SJSA1 (cell line): Measurements from ENCODE around the gene LRRC18. TPM values are rescaled to one million over a fixed set of nuclear protein-coding genes. Genes with fewer than 3 reads are reported as not detected.

ENCODE experiments used
- DNase-seq, 2 experiments: peaks; one replicate each; pipeline ENCODE4 v3.0.0-alpha.2; 2015 to 2020; ENCODE audit warnings: low spot score in 2 of 2, low read depth in 1 of 2
- H3K27ac ChIP-seq: fragments of 250-450 bp; sonication (Bioruptor Pico); 2 replicates; pipeline ENCODE4 v1.5.1; 2020; ENCODE audit warnings: mild to moderate bottlenecking, moderate library complexity
- H3K27me3 ChIP-seq: fragments of 250-450 bp; sonication (Bioruptor Pico); replicated peaks from 2 replicates; pipeline ENCODE4 v1.5.1; 2020; ENCODE audit warnings: mild to moderate bottlenecking, moderate library complexity
- H3K36me3 ChIP-seq: fragments of 250-450 bp; sonication (Bioruptor Pico); 2 replicates; pipeline ENCODE4 v1.5.1; 2020; ENCODE audit warnings: mild to moderate bottlenecking
- H3K4me1 ChIP-seq: fragments of 250-450 bp; sonication (Bioruptor Pico); replicated peaks from 2 replicates; pipeline ENCODE4 v1.6.1; 2021; ENCODE audit warnings: mild to moderate bottlenecking
- H3K4me3 ChIP-seq: fragments of 250-450 bp; sonication (Bioruptor Pico); 2 replicates; pipeline ENCODE4 v1.5.1; 2020; ENCODE audit warnings: mild to moderate bottlenecking
- H3K9me3 ChIP-seq: fragments of 250-450 bp; sonication (Bioruptor Pico); replicated peaks from 2 replicates; pipeline ENCODE4 v1.5.1; 2020; ENCODE audit warnings: mild to moderate bottlenecking
- total RNA-seq: library from RNA; depleted of rRNA; stranded (reverse); fragments of >200 nt; shearing (Covaris generic); gene quantifications from 2 replicates; pipeline ENCODE4 v1.2.3, GENCODE V29; 2014

LRRC18 gene
- total RNA-seq, 1 experiment from 2014 or later, result not detected

DNA sequence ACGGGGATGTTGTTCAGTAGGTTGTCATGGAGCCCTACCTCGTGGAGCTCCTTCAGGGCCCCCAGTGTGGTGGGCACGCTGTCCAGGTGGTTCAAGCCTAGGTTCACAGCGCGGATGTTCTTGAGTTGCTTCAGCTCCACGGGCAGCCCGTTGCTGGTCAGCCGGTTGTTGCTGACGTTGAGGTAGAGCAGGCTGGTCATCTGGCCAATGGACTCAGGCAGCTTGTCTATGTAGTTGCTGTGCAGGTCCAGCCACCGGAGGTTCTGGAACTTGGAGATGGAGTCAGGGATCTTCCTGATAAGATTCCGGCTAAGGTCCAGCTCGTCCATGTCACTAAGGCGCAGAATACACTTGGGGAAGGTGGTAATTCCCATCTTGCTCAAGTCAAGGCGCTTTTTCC is 26.0 kb downstream of the LRRC18 start:
- H3K36me3 ChIP-seq, result no peaks in the 10 kb centered on the region
- peaks cover 21% of the 10 kb centered on the region for H3K27me3 ChIP-seq
- no peaks in the 10 kb centered on the region for H3K9me3 ChIP-seq
- DNase-seq, result no peak
- no peak overlapping the region for H3K4me3 ChIP-seq
- H3K27ac ChIP-seq, result no peak overlapping the region
- H3K4me1 ChIP-seq, result no peaks in the 10 kb centered on the region

DNA sequence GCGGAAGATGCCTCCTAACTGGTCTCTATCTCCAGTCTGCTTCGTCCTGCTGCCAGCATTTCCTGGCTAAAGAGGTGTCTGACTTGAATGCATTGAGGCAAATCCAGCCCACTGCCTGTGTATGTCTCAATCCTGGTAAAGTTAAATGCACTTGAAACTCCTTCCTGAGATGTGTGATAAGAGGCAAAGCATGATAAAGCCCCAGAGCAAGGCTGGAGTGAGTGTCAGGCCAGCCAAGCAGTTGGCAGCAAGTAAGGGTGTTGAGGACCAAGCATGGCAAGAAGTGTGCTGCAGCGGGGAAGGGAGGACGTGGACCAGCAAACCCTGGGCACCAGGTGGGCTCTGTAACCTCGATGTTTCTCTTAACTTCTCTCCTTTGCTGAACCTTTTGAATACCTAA is 29.1 kb downstream of the LRRC18 start:
- Histone ChIP-seq H3K36me3 (no peaks in the 10 kb centered on the region), H3K27ac (no peak overlapping the region), H3K27me3 (0 out of 2 replicates have a peak, but pooled peaks cover under 1% of the 10 kb centered on the region), H3K4me1 (peaks cover 8% of the 10 kb centered on the region), H3K9me3 (no peaks in the 10 kb centered on the region; the same call in 1 of the 2 replicates), H3K4me3 (no peak overlapping the region)
- no peak for DNase-seq

DNA sequence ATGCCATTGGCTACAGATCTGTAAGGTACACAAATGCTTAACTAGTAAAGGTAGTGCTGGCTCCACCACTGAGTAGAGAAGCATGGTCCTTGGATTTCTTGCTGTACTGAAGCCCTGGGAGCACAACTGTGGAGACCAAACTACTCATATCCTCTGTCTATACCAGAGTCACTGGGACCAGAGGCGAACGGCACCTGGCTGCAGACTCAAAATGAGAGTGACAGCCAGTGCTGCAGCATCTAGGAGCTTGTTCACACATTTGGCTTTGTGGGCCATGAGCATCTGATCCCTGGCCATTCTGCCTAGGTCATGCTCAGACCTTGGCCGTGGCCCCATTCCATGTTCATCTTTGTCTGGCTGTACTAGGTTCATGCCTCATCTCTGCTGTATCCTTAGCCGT is 31.9 kb downstream of the LRRC18 start:
- no peaks in the 10 kb centered on the region for H3K27me3 ChIP-seq
- H3K4me3 ChIP-seq, result no peak overlapping the region
- H3K4me1 ChIP-seq, result peaks cover 11% of the 10 kb centered on the region
- no peaks in the 10 kb centered on the region for H3K36me3 ChIP-seq
- H3K9me3 ChIP-seq, result no peaks in the 10 kb centered on the region; the same call in 1 of the 2 replicates
- DNase-seq, result no peak
- no peak overlapping the region for H3K27ac ChIP-seq

DNA sequence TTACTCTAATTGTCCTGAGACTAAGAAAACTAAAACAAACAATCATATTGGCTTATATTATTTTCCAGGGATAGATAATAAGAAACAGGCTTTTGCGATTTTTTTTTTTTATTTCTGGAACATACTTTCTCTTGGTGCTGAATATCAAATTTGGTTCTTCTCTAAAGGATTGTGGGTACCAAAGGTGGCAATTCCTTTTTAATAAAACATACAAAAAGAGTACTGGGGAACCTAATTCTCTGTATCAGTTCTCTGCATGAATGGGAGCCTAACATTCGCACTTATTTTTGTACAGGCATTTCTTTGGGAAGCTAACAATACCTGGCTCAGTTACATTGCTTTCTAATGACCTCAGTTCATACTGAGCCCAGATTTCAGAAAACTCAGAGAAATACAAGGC is 32.8 kb downstream of the LRRC18 start:
- DNase-seq, result no peak
- Histone ChIP-seq H3K36me3 (no peaks in the 10 kb centered on the region), H3K9me3 (no peaks in the 10 kb centered on the region; the same call in 1 of the 2 replicates), H3K4me1 (peaks cover 11% of the 10 kb centered on the region), H3K27ac (no peak overlapping the region), H3K4me3 (no peak overlapping the region), H3K27me3 (no peaks in the 10 kb centered on the region)

DNA sequence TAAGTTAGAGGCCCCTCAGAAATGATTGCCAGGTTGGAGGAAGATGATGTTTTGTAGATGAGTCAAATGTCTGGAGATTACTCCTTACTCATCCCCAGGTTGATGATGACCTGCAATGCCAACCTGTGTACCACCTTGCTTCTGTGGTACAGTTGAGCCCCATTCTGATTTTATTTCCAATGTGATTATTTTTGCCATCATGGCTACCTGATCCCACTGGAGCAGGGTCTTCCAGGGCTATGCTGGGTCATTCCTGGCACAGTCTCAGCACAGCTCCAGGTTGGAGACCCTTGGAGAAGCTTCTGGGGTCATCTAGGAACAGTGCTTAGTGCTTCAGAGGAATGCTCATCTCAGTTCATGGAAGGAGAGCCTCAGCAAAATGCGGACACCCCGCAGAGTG is 34.3 kb downstream of the LRRC18 start:
- DNase-seq, result no peak
- Histone ChIP-seq H3K27me3 (no peaks in the 10 kb centered on the region), H3K27ac (no peak overlapping the region), H3K4me3 (no peak overlapping the region), H3K36me3 (no peaks in the 10 kb centered on the region), H3K4me1 (peaks cover 15% of the 10 kb centered on the region), H3K9me3 (no peaks in the 10 kb centered on the region; the same call in 1 of the 2 replicates)

DNA sequence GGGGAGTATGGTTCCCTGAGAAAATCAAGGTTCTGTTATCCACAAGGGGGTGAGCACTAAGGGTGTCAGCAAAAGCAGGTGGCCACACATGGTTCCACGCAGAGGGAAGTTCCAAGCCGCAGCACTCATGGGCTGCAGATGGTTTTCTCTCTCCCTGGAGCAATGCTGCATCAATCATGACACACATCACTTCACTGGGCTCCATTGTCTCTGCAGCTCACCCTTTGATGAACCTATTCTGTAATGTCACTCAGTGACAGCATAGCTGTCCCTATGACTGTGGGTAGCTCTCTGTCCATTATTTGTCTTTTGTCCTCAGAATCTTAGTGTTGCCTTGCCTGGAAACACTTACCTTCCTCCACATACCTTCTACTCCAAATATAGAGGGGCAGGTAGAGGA is 34.8 kb downstream of the LRRC18 start:
- no peaks in the 10 kb centered on the region; the same call in 1 of the 2 replicates for H3K9me3 ChIP-seq
- H3K4me1 ChIP-seq, result peaks cover 15% of the 10 kb centered on the region
- no peaks in the 10 kb centered on the region for H3K36me3 ChIP-seq
- DNase-seq, result no peak
- H3K27me3 ChIP-seq, result no peaks in the 10 kb centered on the region
- no peak overlapping the region for H3K27ac ChIP-seq
- no peak overlapping the region for H3K4me3 ChIP-seq

DNA sequence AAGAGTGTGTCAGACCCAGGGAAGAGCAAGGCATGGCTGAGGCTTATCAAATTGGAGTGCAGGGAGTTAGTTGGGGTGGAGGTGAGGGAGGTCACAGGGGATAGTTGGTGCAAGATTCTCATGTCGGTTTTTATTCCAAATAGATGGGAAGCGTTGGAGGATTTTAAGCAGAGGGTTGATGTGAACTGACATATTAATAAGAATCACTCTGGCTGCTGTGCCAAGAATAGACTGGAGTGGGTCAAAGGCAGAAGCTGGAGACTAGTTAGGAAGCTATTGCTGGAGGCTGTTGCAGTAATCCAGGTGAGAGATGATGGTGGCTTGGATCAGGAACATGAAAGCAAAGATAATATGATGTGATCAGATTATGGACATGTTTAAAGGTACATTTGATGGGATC is 36.5 kb downstream of the LRRC18 start:
- Histone ChIP-seq H3K4me1 (peaks cover 15% of the 10 kb centered on the region), H3K27ac (no peak overlapping the region), H3K36me3 (no peaks in the 10 kb centered on the region), H3K4me3 (no peak overlapping the region), H3K9me3 (no peaks in the 10 kb centered on the region; the same call in 1 of the 2 replicates), H3K27me3 (no peaks in the 10 kb centered on the region)
- DNase-seq, result no peak

DNA sequence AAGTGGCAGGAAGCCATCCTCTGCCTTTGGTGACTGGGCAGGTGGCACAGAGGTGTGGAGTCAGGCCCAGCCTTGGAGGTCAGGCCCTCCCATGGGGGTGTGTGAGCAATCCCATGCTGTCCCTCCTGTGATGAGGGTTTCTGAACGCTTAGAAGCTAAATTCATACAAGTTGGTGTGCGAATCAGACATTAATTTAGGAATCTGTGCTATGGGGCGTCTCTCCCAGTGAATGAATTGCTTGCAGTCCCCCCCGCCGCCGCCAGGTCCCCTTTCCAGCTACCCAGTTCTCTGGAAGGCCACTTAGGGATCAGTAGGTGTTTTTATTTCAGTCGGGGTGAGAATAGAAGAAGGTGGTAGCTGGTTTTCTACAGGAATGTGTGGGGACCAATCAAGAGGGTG is 37.5 kb downstream of the LRRC18 start:
- Histone ChIP-seq H3K4me1 (peaks cover 15% of the 10 kb centered on the region), H3K27me3 (no peaks in the 10 kb centered on the region), H3K9me3 (no peaks in the 10 kb centered on the region), H3K36me3 (no peaks in the 10 kb centered on the region), H3K4me3 (no peak overlapping the region), H3K27ac (no peak overlapping the region)
- DNase-seq, result no peak

DNA sequence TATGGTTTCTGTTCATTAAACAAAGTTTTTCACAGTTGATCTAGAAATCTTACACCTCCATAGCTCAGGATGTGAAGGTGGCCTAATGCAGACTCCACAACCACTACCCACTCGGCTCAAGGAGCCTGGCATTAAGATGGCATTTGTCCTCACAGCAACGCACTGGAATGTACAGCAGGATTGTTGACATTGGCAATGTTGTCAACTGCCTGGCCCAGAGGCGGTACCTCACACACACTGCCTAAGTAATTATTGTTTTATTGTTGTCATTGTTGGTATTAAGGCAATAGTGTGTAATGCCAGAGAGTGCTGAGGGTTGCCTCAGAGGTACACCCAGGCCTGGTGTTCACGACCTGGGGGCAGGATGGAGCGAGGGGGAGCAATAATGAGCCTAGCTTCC is 38.3 kb downstream of the LRRC18 start:
- no peaks in the 10 kb centered on the region for H3K9me3 ChIP-seq
- DNase-seq, result no peak
- no peak overlapping the region for H3K27ac ChIP-seq
- H3K4me1 ChIP-seq, result peaks cover 20% of the 10 kb centered on the region
- no peaks in the 10 kb centered on the region for H3K36me3 ChIP-seq
- H3K4me3 ChIP-seq, result no peak overlapping the region
- no peaks in the 10 kb centered on the region for H3K27me3 ChIP-seq

DNA sequence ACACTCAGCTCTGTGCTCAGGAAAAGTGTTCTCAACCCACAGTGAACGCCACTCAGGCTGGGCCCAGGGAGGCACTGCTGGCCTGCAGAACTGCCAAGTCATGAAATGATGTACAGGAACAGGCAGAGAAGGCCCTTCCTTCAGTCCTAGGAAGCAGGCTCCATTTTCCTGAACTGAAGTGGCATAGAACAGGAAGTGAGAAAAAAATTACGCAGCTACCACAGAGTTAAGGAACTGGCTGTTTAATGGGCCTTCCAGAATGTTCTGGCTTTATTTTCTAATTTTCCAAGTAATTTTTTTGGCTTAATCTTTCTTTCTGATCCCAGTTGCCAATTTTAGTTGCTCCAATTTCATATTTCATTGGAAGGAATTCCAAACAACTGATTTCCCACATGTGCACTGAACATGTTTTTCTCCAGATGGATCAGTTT is 39.3 kb downstream of the LRRC18 start:
- Histone ChIP-seq H3K4me1 (peaks cover 20% of the 10 kb centered on the region), H3K27me3 (no peaks in the 10 kb centered on the region), H3K4me3 (no peak overlapping the region), H3K36me3 (no peaks in the 10 kb centered on the region), H3K9me3 (no peaks in the 10 kb centered on the region), H3K27ac (no peak overlapping the region)
- no peak for DNase-seq

DNA sequence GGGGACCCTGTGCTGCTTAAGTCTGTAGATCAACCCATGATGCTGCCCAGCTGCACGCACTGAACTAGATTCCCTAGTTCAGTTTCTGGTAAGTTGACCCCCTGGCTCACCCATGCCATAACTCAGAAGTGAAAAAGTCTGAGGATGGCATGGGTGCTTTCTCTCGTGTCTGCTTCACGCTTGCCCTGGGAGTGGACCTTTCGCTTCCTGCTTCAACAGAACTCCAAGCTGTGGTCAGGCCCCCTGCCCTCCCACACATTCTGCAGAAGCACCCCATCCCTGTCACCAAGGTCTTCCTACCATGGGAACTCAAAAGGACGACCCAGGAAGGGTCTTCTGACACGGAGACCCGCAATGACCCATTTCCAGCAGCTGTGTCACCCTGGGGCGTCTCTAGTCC is 39.9 kb downstream of the LRRC18 start:
- H3K4me1 ChIP-seq, result peaks cover 24% of the 10 kb centered on the region
- H3K36me3 ChIP-seq, result no peaks in the 10 kb centered on the region
- H3K27ac ChIP-seq, result no peak overlapping the region
- H3K27me3 ChIP-seq, result no peaks in the 10 kb centered on the region
- no peak for DNase-seq
- no peaks in the 10 kb centered on the region for H3K9me3 ChIP-seq
- no peak overlapping the region for H3K4me3 ChIP-seq

DNA sequence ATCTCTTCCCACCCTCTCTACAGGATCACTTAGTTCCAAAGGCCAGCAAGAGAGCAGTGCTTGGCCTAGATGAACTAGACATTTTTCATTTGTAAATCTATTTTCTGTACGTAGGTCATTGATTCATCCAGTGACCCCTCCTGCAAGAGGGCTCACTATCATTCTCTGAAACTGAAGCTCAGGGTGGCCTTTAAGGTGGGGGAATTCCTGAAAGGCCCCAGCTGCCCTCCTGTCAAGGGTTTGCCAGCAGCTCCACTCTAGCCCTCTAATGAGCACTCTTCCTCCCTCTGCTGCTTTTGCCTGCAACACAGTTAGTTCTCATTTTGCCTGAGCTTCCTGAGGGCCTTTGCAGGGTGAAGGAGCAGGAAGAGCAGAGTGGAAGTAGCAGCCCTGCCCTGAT is 41.2 kb downstream of the LRRC18 start:
- Histone ChIP-seq H3K4me3 (no peak overlapping the region), H3K36me3 (no peaks in the 10 kb centered on the region), H3K9me3 (no peaks in the 10 kb centered on the region), H3K27ac (no peak overlapping the region), H3K27me3 (no peaks in the 10 kb centered on the region), H3K4me1 (peaks cover 32% of the 10 kb centered on the region)
- no peak for DNase-seq

DNA sequence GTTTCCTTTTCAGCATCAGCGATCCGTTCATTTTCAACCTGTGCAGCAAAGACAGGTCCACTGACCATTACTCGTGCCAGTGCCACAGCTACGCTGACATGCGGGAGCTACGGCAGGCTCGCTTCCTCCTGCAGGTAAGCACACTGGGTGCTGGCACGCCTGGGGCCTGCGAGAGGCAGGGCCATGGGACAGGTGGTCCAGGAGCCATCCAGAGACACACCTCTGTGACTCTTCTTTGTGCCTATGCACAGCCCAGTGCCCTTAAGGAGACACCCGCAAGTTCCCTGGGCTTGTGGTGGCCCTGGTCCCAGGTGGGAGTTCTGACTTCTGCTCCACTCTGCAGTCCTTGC is 42.2 kb downstream of the LRRC18 start:
- Histone ChIP-seq H3K4me3 (no peak overlapping the region), H3K9me3 (no peaks in the 10 kb centered on the region)

DNA sequence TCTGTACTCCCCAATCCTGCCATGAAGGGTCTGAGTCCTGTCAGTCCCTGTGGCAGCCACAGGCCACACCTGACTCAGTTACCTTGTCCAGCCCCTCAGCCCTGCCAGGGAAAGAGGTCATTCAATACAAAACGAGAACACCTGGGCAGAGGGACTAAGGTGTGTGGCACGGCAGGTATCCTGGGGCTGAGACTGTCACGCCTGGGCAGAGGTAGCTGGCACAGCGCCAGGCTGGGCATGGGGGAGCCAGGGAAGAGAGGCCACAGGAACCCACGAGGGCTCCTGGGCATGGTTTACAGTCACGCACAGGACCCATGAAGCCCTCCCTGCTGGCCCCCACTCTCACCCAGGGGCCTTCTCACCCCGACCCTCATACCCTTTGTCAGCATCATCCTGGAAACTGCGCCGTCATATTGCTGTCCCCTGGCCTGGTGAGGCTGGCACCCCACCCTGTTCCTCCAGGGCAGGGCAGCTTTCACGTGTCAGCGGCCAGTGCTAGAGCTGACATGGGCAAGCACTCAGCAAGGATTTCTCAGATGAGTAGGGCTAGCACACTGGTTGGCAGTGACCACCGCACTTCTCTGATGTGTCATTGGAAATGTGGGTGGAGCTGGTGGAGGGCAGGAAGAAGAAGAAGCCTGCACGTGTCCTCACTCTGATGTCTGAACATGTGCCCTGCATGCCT is 42.7 kb downstream of the LRRC18 start:
- no peak overlapping the region for H3K4me3 ChIP-seq
- no peaks in the 10 kb centered on the region for H3K9me3 ChIP-seq
- H3K36me3 ChIP-seq, result no peaks in the 10 kb centered on the region
- no peak overlapping the region for H3K27ac ChIP-seq
- H3K4me1 ChIP-seq, result peaks cover 32% of the 10 kb centered on the region
- H3K27me3 ChIP-seq, result no peaks in the 10 kb centered on the region
- DNase-seq, result no peak

More for the DNA sequence above, 42.2 kb downstream of the LRRC18 start:
- H3K36me3 ChIP-seq, result no peaks in the 10 kb centered on the region
- peaks cover 32% of the 10 kb centered on the region for H3K4me1 ChIP-seq
- DNase-seq, result no peak
- H3K27ac ChIP-seq, result no peak overlapping the region
- no peaks in the 10 kb centered on the region for H3K27me3 ChIP-seq

DNA sequence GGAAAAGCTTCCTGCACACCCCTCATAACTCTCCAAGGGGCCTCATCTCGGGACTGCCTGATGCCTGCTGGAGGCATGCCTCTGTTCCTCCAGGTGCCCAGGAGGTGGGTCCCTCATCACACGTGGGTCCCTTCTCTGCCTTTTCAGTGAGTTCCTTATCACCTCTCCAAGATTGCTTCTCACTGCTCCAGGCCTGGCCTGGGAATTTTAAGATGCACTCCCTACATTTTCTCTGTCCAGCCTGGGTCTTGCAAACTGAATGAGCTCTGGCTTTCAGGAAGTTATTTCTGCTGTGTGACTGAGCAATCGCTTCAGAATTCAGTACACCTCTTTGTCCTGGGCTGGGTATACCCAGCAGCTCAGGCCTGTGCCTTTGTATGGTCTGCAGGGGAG is 43.8 kb downstream of the LRRC18 start:
- Histone ChIP-seq H3K4me1 (peaks cover 28% of the 10 kb centered on the region), H3K9me3 (no peaks in the 10 kb centered on the region), H3K27me3 (no peaks in the 10 kb centered on the region), H3K4me3 (no peak overlapping the region), H3K27ac (0 out of 2 replicates have a peak overlapping the region, but pooled peaks have one; percentile 6), H3K36me3 (no peaks in the 10 kb centered on the region)
- no peak for DNase-seq
